ENCODE results near the gene ADCY1. TPM values are rescaled to one million over a fixed set of nuclear protein-coding genes. Genes with fewer than 3 reads are reported as not detected.

The ADCY1 gene
- total and polyA plus RNA-seq, 3 donors from 2014 or later, result 6.6 to 14.1 (median 13.7) TPM

GRCh38 chr7:45665172-45665571, 91.0 kb downstream of the ADCY1 start:
- intact Hi-C loops (cut with DNase I; ENCODE audit: low total_unique reads), result no loop called here

GRCh38 chr7:45670227-45670626, 96.1 kb downstream of the ADCY1 start:
- H3K4me1 ChIP-seq, result no peaks in the 10 kb centered on the region
- H3K9me3 ChIP-seq, result no peaks in the 10 kb centered on the region
- no peak for TF ChIP-seq CTCF (IDR thresholded peaks at IDR 0.05)
- TF ChIP-seq POLR2A (IDR thresholded peaks at IDR 0.05), result no peak
- intact Hi-C loops (cut with DNase I; ENCODE audit: low total_unique reads), result no loop called here
- H3K36me3 ChIP-seq (ENCODE audit: low read depth, missing control alignments), result no peaks in the 10 kb centered on the region
- H3K27ac ChIP-seq, result no peak overlapping the region
- 82% methylated on average over 7 of the region's 7 CpGs for WGBS, 2 donors
- DNase-seq, result peak; percentile 2
- H3K27me3 ChIP-seq, result no peaks in the 10 kb centered on the region
- no peak overlapping the region for H3K4me3 ChIP-seq

More at GRCh38 chr7:45665172-45665571, 91.0 kb downstream of the ADCY1 start:
- Histone ChIP-seq H3K27ac (no peak overlapping the region), H3K9me3 (no peaks in the 10 kb centered on the region), H3K27me3 (no peaks in the 10 kb centered on the region), H3K4me3 (no peak overlapping the region), H3K4me1 (no peaks in the 10 kb centered on the region), H3K36me3 (ENCODE audit: low read depth, missing control alignments) (no peaks in the 10 kb centered on the region)
- no peak for TF ChIP-seq POLR2A (IDR thresholded peaks at IDR 0.05)
- TF ChIP-seq CTCF (IDR thresholded peaks at IDR 0.05), result no peak
- DNase-seq, result no peak
- WGBS, 2 donors, result 94 to 95% methylated on average over 7 of the region's 7 CpGs

- Histone ChIP-seq H3K27me3 (no peaks in the 10 kb centered on the region), H3K9me3 (no peaks in the 10 kb centered on the region), H3K36me3 (ENCODE audit: low read depth, missing control alignments) (no peaks in the 10 kb centered on the region), H3K27ac (no peak overlapping the region), H3K4me1 (no peaks in the 10 kb centered on the region), H3K4me3 (no peak overlapping the region)
- intact Hi-C loops (cut with DNase I; ENCODE audit: low total_unique reads), result no loop called here
- TF ChIP-seq POLR2A (IDR thresholded peaks at IDR 0.05), result no peak
- TF ChIP-seq CTCF (IDR thresholded peaks at IDR 0.05), result no peak
- peak; percentile 6 for DNase-seq
- 96 to 97% methylated on average over 3 to 6 of the region's 6 CpGs for WGBS, 2 donors
These were observed 96.5 kb downstream of the ADCY1 start for GRCh38 chr7:45670717-45671116.

- Histone ChIP-seq H3K27ac (no peak overlapping the region), H3K4me1 (no peaks in the 10 kb centered on the region), H3K36me3 (ENCODE audit: low read depth, missing control alignments) (no peaks in the 10 kb centered on the region), H3K9me3 (no peaks in the 10 kb centered on the region), H3K4me3 (no peak overlapping the region), H3K27me3 (no peaks in the 10 kb centered on the region)
- no peak for DNase-seq
- no peak for TF ChIP-seq CTCF (IDR thresholded peaks at IDR 0.05)
- TF ChIP-seq POLR2A (IDR thresholded peaks at IDR 0.05), result no peak
- 80 to 86% methylated on average over 9 of the region's 9 CpGs for WGBS, 2 donors
- intact Hi-C loops (cut with DNase I; ENCODE audit: low total_unique reads), result no loop called here
These were observed 103.2 kb downstream of the ADCY1 start for GRCh38 chr7:45677311-45677900.

- H3K27me3 ChIP-seq, result no peaks in the 10 kb centered on the region
- intact Hi-C loops (cut with DNase I; ENCODE audit: low total_unique reads), result no loop called here
- no peak overlapping the region for H3K27ac ChIP-seq
- no peaks in the 10 kb centered on the region for H3K4me1 ChIP-seq
- no peaks in the 10 kb centered on the region for H3K9me3 ChIP-seq
- WGBS, 2 donors, result 40 to 78% methylated on average over 1 to 4 of the region's 4 CpGs
- no peaks in the 10 kb centered on the region for H3K36me3 ChIP-seq (ENCODE audit: low read depth, missing control alignments)
- no peak for DNase-seq
- no peak for TF ChIP-seq CTCF (IDR thresholded peaks at IDR 0.05)
- H3K4me3 ChIP-seq, result no peak overlapping the region
These were observed 105.3 kb downstream of the ADCY1 start for GRCh38 chr7:45679516-45679915.
